ENCODE measurements around the gene HGFAC.
"Not testable (repeated sequence)": the region's sequence is repeated elsewhere in the genome, so short reads cannot be mapped to it uniquely, and the experiment has no call there.

The HGFAC gene

DNA sequence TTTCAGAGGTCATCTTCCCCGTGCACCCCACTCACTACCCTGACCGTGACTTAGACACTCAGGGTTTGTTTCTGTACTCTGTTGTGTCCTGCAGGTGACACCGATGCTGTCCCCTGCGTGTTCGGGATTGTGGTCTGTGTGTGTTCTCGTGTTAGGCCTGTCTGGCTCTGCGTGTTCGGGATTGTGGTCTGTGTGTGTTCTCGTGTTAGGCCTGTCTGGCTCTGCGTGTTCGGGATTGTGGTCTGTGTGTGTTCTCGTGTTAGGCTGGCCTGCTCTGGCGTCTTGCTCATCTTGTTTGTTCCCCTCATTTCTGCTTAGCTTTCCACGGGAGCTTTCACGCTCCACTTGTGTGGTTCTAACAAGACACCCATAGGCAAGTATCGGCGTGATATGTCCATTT is 30.6 kb upstream of the HGFAC start:
- DNase-seq, result not testable (repeated sequence)

DNA sequence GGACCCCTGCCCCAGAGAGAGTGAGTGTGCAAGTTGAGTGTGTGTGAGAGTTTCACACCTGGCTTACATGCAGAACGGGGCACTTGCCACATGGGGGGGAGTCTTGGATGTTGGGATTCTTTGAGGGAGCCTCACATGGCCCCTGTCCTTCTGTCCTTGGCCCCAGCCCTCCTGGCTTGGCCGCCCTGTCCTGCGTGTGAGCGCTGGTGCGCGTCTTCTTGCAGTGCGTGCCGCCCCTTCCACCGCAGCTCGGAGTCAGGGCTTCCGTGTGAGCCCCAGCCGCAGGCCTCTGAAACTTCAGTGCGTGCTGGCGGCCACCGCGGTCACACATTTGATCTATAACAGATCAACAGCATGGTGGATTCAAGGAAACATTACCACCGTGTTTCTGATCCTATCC is 30.1 kb upstream of the HGFAC start:
- DNase-seq, result no peak

DNA sequence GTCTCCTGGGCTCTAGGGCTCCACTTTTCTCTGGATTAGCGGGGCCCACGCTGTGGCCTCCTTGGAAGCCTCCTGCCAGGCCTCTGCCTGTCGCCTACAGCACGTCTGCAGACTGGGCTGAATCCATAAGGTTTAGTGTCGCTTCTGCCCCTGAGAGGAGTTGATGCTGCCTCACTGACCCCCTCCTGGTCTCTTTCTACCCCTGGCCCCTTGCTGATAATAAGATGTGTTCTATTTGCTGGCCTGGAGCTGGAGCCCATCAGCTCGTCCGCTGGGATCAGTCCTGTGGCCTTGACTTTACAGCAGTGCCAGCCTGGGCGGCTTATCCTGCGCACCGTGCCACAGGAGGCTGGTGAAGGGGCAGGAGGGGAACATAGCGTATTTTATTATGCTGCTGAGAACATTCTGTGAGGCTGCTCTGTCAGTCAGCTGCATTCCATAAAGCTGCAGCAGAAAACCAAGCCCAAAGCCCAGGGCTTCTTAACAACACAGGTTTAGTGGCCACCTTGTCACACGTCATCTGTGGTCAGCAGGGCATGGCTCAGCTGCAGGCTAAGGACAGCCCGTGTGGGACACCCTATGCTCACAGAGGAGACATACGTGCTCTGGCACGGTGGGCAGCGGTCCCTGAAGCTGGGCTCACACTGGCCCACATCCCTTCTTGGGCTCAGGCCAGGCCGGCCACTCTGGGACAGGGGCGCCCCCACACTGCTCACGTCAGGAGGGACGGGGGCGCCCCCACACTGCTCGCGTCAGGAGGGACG is 29.3 kb upstream of the HGFAC start:
- DNase-seq, result no peak

DNA sequence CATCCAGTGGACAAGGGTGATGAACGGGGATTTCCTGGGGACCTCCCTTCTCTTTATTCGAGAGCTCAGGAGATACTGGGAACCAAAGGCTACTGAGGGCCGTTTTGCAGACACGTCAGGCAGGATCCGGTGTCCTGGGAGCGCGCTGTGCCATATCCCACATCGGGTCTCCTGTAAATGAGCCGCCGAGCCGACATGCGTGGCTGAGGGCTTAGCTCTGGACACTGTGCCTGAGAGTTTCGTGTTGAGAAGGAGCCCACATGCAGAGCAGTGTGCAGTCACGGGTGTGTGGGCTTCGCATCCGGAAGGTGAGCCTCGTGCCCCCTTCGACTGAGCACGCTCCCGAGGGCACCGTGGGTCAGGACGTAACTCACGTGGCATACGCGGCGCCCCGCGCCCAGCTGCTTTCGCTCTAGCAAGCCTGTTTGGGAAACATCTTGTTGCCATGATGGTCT is 28.5 kb upstream of the HGFAC start:
- no peak for DNase-seq

DNA sequence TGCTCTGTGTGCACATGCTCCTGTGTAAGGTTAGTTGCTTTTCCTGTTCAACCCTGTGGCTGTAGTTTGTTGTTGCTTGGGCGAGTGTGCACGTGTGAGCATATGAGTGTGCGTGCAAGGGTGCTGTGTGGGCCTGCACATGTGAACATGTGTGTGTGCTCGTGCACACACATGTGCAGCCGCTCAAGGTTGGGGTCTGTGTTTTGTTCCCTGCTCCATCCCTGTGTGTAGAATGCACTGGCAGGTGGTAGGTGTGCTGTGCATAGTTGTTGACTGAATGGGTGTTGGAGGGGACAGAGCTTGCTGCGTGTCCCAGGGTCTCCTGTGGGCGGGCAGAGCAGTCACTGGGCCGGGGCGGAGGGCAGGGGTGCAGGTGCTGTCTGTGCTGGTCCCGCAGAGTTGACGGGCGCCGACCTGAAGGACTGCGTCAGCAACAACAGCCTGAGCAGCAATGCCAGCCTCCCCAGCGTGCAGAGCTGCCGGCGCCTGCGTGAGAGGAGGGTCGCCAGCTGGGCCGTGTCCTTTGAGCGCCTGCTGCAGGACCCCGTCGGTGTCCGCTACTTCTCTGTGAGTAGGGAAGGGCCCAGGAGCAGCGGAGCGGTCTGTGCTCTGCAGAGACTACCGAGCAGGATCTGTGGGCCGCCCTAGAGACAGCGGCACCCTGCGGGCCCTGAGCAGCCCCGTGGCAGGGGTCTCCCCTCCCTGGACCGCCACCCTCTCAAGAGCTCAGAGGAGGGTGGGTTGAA is 27.9 kb upstream of the HGFAC start:
- no peak for DNase-seq

DNA sequence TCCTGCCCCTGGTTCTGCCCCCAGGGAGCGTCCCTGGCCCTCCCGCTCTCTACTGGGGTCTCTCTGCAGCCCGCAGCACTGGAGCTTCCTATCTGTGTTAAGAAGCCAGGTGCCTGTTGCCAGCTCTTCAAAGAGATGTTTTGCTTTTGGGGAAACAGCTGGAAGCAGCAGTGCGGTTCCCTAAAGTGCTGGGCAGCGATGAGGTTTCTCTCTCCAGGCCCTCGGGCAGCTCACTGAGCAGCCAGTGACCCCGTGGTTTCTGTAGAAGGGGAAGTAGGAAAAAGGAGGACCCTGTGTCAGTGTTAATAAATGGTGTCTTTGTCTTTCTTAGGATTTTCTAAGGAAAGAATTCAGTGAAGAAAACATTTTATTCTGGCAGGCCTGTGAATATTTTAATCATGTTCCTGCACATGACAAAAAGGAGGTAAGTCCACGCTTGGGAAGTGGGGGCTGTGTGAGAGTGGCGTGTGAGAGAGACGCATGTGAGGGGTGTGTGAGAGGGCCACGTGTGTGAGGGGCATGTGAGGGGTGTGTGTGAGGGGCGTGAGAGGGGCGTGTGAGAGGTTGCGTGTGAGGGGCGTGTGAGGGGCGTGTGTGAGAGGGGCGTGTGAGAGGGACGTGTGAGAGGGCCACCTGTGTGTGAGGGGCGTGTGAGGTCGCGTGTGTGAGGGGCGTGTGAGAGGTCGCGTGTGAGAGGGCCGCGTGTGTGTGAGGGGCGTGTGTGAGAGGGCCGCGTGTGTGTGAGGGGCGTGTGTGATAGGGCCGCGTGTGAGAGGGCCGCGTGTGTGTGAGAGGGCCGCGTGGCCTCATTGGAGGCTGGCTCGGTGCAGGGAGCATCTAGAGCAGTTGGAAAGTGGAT is 27.1 kb upstream of the HGFAC start:
- DNase-seq, result no peak

DNA sequence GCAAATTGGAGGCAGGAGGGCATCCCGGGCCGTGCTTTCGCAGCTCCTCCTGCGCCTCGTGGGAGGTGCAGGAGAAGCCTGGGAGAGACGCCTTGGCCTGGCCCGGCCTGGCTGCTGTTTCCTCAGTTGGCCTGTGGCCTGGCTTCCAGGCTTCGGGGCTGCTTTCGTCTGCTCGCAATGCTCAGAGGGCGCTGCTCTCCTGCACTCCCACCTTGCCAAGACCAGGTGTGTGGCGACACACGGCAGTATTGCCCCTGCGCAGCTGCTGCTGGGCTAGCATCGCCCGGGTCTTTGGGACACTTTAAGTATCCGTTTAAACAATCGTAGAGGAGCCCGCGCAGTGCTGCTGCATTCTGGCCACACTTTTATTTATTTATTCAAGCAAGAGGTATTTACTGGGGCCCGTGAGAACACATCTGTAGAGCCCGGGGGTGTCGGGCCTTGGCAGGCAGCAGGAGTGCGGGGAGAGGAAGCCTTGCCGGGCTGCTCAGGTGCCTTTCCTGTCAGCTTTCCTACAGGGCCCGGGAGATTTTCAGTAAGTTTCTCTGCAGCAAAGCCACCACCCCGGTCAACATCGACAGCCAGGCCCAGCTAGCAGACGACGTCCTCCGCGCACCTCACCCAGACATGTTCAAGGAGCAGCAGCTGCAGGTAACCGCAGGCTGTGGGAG is 26.2 kb upstream of the HGFAC start:
- DNase-seq, result no peak

DNA sequence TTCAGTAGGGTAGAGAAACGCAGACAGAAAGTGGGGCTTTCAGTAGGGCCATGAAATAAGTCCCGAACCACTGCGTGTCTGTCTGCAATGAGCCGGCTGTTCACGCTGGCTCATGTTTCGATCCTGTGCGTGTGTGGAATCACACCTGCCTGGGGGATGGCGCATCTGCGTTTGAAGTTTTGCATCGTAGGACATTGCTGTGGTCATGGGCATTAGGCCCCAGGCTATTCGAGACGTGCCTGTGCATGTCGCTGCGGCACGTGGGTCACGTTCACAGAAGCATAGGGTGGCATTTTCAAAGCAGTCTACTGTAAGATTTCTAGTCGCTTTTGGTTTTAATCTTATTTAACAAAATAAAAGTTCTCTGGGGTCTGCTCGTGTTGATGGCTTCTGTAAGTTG is 25.5 kb upstream of the HGFAC start:
- no peak for DNase-seq

DNA sequence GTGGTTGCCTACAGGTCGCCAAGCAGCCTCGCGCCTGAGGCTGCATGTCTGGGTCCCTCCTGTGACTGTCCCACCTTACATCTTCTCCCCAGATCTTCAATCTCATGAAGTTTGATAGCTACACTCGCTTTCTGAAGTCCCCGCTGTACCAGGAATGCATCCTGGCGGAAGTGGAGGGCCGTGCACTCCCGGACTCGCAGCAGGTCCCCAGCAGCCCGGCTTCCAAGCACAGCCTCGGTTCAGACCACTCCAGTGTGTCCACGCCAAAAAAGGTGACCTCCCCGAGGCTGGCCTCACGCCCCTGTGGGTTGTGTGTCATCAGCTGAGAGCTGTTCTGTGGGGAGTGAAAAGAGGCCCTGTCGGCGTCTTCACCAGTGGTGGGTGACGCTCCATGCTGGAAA is 24.9 kb upstream of the HGFAC start:
- DNase-seq, result no peak

DNA sequence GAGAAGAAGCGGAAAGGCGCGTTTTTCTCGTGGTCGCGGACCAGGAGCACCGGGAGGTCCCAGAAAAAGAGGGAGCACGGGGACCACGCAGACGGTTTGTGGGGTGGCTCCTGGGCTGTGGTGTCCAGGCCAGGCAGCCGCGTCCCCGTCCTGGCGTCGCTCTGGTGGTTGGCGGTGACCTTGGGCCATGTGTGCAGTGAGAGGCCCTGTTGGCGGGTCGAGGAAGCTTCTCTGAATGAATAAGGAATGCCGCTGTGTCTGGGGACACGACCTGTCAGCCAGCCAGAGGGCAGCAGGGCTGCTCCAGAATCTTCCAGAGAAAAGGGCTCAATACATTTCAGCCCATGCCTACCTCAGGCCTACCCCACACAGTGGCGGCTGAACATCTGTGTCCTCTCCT is 24.3 kb upstream of the HGFAC start:
- DNase-seq, result no peak

DNA sequence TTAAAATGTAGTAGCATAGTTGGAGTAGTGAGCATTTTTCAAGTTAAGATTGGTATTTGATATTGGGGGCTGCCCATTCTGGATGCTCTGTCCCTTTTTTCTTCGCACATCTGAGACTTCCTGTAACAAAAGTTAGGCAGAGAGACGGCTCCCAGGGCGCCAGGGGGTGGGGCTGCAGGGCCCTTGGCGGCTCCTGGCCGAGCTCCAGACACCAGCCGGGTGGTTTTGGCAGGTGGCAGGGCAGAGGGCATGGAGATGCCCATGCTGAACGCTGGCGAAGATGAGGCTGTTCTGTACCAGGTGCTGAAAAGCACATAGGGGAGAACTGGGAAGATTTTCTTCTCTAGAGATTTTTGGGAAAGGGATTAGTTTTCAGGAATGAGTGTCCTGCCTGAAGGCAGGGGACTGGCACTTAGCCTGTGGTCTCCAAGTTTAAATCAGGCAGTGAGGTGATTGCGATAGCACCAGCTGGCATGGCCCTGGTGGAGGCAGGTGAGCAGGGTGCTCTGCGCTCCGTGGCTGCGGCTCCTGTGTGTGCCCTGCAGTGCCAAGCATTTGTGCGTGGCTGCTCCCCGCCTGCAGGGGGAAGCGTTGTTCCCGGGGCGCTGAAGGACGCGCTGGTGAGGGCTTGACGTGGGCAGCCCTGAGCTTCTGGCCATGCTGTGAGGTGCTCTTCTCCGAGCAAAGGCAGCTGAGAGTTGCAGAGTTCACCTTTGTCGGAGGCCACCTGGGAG is 23.6 kb upstream of the HGFAC start:
- DNase-seq, result no peak

DNA sequence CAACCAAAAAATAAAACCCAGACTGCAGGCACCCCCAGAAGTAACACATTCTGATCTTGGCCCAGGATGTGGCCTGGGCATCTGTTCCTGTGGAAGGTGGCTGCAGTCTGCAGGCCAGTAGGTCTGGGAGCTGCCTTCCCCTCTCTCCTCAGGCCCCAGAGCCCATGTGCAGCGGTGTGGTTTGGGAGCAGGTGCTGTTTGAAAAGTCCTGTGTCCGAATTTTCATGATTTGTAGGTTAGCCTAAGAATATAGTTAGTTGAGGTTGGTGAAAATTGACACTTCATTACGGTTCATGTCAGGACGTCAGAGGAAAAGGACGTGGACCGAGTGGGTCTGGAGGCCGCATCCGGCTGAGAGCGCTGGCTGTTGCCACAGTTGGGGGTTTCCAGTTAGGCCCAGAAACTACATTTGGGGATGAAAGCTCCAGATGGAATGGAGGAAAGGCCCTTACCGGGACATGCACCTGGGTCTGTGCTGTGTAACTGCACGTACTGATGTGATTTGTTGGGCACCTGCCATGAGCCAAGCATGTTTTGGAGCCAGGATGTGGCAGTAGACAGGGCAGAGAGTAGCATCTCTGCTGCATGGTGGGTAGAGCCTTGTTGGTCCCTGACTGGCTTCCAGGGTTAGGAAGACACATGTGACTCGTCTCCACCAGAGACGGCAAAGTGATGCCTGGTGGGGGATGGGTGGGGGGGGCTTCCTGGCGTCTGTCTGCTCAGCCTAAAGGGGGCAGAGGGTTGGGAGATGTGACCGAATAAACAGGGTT is 21.7 kb upstream of the HGFAC start:
- DNase-seq, result no peak

DNA sequence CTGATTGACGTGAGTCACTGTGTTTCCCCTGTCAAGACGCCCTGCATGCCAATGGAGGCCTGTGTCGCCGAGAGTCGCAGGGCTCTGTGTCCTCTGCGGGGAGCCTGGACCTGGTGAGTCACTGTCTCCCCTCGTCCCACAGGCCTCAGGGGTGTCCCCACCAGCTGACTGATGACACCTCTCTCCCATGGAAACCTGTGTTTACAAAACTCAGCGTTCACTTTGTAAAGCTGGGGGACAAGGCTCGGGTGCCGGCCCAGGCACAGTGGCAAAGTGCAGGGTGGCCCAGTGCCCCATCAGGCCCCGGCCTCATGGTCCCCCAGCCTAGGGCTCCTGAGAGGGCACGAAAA is 21.2 kb upstream of the HGFAC start:
- DNase-seq, result no peak

DNA sequence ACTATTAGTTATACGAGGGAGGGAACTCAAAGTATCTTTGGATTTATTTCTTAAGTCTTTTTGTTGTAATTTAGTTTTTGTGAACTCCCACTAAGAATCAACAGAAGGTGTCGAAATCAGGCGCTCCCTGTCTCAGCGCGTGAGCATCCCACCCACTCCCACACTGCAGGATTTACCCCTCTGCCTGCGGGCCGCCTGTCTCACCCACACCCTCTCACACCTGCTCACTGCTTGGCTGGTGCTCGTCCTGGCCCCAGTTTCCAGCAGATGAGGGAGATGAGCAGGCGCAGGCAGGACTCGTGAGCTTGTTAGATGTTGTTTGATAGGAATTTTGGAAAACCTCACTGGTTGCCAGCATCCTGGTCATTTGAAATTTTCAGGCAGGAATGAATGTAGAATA is 20.8 kb upstream of the HGFAC start:
- no peak for DNase-seq

DNA sequence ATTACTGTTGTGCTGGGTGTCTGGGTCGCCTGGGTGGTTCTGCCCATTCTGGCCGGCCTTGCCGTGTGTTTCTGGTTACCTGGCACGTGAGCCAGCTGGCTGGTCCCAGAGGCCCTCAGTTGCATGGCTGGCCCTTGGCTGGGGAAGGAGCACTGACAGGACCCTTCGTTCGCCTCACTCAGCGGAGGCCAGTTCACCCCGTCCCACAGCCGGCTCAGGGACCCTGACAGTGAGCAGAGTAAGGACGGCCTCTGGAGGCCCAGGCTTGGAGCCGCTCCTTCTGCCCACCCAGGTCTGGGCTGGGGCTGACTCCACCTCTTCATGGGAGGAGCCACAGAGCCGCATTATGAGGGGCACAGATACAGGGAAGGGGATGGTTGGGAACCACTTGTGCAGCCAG is 20.3 kb upstream of the HGFAC start:
- DNase-seq, result no peak

DNA sequence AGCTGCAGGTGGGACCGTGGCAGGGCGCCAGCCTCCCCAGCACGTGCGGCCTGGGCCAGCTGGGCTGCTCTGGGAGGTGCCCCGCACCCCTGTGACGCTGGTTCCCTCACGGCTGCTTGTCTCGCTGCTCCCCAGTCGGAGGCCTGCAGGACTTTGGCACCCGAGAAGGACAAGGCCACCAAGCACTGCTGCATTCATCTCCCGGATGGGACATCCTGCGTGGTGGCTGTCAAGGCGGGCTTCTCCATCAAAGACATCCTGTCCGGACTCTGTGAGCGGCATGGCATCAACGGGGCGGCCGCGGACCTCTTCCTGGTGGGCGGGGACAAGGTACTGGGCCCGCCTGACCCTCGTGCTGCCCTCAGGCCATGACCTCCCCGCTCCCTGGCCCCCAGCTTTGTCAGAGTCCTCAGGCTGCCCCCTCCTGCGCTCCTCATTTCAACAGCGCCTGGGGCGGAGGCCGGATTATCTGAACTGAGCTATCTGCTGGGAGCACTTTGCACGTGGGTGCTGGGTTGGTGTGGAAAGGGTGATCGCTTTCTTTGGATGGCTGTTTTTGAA is 19.4 kb upstream of the HGFAC start:
- DNase-seq, result no peak

DNA sequence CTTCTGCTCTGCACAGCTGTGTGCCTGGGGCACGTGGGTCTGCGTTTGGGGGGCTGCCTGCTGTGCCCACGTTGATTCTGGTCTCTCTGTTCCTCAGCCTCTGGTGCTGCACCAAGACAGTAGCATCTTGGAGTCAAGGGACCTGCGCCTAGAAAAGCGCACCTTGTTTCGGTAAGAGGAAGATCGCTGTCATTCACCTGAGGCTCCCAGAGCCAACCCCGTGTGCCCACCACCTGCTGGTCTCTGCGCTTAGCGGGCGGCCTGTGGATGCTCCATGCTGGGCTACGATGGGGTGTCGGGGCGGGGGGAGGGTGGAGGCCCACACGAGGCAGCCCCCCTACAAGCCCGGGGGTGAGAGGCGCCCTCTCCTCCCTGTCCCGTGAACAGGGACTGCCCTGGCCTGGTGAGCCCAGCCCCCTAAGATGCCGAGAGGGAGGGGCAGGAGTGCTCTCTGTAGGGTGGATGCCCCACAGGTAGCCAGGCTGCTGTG is 18.9 kb upstream of the HGFAC start:
- no peak for DNase-seq

DNA sequence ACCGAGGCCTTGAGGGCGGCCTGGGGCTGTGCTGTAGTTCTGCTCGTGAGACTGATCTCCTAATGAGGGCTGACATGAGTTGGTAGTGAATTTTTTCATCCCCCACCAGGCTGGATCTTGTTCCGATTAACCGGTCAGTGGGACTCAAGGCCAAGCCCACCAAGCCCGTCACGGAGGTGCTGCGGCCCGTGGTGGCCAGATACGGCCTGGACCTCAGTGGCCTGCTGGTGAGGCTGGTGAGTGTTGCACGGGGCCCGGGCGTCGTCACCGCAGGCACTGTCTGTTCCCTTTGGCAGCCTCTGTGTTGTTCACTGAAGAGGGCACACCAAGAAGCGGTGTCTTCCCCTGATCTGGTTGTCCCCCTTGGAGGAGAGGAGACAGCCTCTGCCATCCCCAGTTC is 18.4 kb upstream of the HGFAC start:
- DNase-seq, result no peak

DNA sequence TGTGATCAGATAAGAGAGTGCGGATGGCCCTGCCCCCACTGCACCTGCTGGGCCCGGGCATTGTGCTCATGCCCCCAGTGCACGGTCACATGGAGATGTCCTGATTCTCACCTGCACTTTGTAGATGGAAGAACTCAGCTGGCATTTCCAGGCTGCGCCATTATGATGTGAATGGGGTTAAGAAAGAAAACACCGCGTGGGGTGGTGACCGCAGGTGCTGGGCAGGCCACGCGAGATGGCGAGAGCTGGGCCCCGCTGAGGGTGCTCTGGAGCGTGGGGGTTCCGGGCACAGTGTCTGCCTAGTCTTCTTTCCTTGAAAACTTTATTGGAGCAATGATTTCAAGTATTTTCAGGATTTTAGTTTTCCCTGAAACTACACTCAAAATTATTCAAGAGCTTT is 17.8 kb upstream of the HGFAC start:
- DNase-seq, result no peak

DNA sequence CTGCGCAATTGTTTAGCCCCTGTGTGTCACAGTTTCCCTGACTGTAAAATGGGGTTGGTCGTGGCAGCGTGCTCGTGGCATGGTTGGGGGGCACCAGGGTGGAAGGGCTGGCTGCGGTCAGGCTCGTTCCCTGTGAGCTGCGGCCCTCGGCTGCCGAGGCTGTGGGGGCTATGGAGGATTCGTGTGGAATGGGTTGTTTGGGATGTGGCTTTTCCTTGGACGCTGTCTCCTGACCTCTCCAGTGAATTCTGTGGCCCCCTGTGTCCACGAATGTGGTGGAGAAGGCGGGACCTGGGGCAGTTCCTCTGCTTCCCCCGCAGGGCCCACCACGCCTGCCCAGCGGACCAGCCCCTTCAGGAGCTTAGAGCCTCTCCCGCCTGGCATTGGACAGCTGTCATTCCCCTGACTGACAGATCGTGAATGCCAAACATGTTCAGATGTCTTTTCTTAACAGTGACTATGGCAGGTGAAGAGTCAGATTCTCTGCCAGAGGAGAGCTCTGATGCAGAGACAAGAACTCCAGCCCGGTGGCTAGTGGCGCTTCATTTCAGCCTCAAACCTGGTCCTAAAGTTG is 17.2 kb upstream of the HGFAC start:
- DNase-seq, result no peak

Data from fibroblast of skin of abdomen (primary cell).